ENCODE data around the gene TIAM2. TPM values are rescaled to one million over a fixed set of nuclear protein-coding genes. Genes with fewer than 3 reads are reported as not detected.

The TIAM2 gene
- total RNA-seq, 6 donors from 2014 or later = 5.6 to 25.1 (median 7.7) TPM

GRCh38 chr6:155141002-155141401, 145.9 kb downstream of the TIAM2 start:
- no peaks in the 10 kb centered on the region for H3K27me3 ChIP-seq
- H3K36me3 ChIP-seq = no peaks in the 10 kb centered on the region
- no peaks in the 10 kb centered on the region for H3K9me3 ChIP-seq
- no peak for DNase-seq
- no peak overlapping the region for H3K4me3 ChIP-seq
- TF ChIP-seq EP300 (IDR thresholded peaks at IDR 0.05) (no peak), POLR2A (IDR thresholded peaks at IDR 0.05) (no peak), POLR2AphosphoS5 (IDR thresholded peaks at IDR 0.05) (no peak), CTCF (IDR thresholded peaks at IDR 0.05) (no peak)
- ATAC-seq (ENCODE audit: low FRiP score in 2 of 2) = no peak
- 84 to 95% methylated on average over 1 of the region's 1 CpG for WGBS, 2 donors
- no peak overlapping the region for H3K27ac ChIP-seq
- peaks cover 9 to 17% (median 10%) of the 10 kb centered on the region in 4 donors for H3K4me1 ChIP-seq

- no peaks in the 10 kb centered on the region for H3K36me3 ChIP-seq
- H3K4me1 ChIP-seq = peaks cover 9 to 17% (median 10%) of the 10 kb centered on the region in 4 donors
- H3K27ac ChIP-seq = no peak overlapping the region
- H3K4me3 ChIP-seq = no peak overlapping the region
- no peaks in the 10 kb centered on the region for H3K9me3 ChIP-seq
- 60 to 92% methylated on average over 2 of the region's 2 CpGs for WGBS, 2 donors
- ATAC-seq (ENCODE audit: low FRiP score in 2 of 2) = no peak
- TF ChIP-seq EP300 (IDR thresholded peaks at IDR 0.05) = no peak
- DNase-seq = no peak
- H3K27me3 ChIP-seq = no peaks in the 10 kb centered on the region
Measured at GRCh38 chr6:155141512-155141911, 146.4 kb downstream of the TIAM2 start.

- H3K9me3 ChIP-seq = no peaks in the 10 kb centered on the region
- no peak for TF ChIP-seq EP300 (IDR thresholded peaks at IDR 0.05)
- no peak for TF ChIP-seq POLR2A (IDR thresholded peaks at IDR 0.05)
- TF ChIP-seq POLR2AphosphoS5 (IDR thresholded peaks at IDR 0.05) = no peak
- TF ChIP-seq CTCF (IDR thresholded peaks at IDR 0.05) = no peak
- H3K36me3 ChIP-seq = no peaks in the 10 kb centered on the region
- H3K27ac ChIP-seq = peak overlapping the region in 1 of 4 donors; percentile 28
- H3K4me3 ChIP-seq = peak overlapping the region in 1 of 4 donors; percentile 27
- DNase-seq (no peak), ATAC-seq (ENCODE audit: low FRiP score in 2 of 2) (no peak)
- peaks cover 9 to 17% (median 10%) of the 10 kb centered on the region in 4 donors for H3K4me1 ChIP-seq
- H3K27me3 ChIP-seq = no peaks in the 10 kb centered on the region
- WGBS, 2 donors = 59 to 68% methylated on average over 13 of the region's 13 CpGs
Measured at GRCh38 chr6:155142168-155143028, 147.3 kb downstream of the TIAM2 start.

- Histone ChIP-seq H3K4me3 (peak overlapping the region in 2 of 4 donors; percentile 4 to 27), H3K27ac (peak overlapping the region in 2 of 4 donors; percentile 5 to 7), H3K27me3 (no peaks in the 10 kb centered on the region), H3K36me3 (no peaks in the 10 kb centered on the region), H3K4me1 (peaks cover 9 to 17% (median 10%) of the 10 kb centered on the region in 4 donors), H3K9me3 (no peaks in the 10 kb centered on the region)
- DNase-seq = no peak
- ATAC-seq (ENCODE audit: low FRiP score in 2 of 2) = no peak
- WGBS, 2 donors = 15 to 16% methylated on average over 4 of the region's 4 CpGs
- TF ChIP-seq POLR2AphosphoS5 (IDR thresholded peaks at IDR 0.05) = no peak
- no peak for TF ChIP-seq CTCF (IDR thresholded peaks at IDR 0.05)
- TF ChIP-seq EP300 (IDR thresholded peaks at IDR 0.05) = no peak
- no peak for TF ChIP-seq POLR2A (IDR thresholded peaks at IDR 0.05)
Measured at GRCh38 chr6:155143029-155143577, 148.0 kb downstream of the TIAM2 start.

GRCh38 chr6:155143578-155144106, 148.5 kb downstream of the TIAM2 start:
- Histone ChIP-seq H3K4me3 (peak overlapping the region in 2 of 4 donors; percentile 4 to 27), H3K27me3 (no peaks in the 10 kb centered on the region), H3K9me3 (no peaks in the 10 kb centered on the region), H3K36me3 (no peaks in the 10 kb centered on the region), H3K4me1 (peaks cover 9 to 17% (median 10%) of the 10 kb centered on the region in 4 donors), H3K27ac (peak overlapping the region in 2 of 4 donors; percentile 5 to 7)
- DNase-seq (no peak), ATAC-seq (ENCODE audit: low FRiP score in 2 of 2) (no peak)
- TF ChIP-seq EP300 (IDR thresholded peaks at IDR 0.05) = no peak
- no peak for TF ChIP-seq POLR2AphosphoS5 (IDR thresholded peaks at IDR 0.05)
- TF ChIP-seq POLR2A (IDR thresholded peaks at IDR 0.05) = no peak
- TF ChIP-seq CTCF (IDR thresholded peaks at IDR 0.05) = no peak
- WGBS, 2 donors = 65 to 70% methylated on average over 7 of the region's 7 CpGs

Measured in upper lobe of left lung (tissue), 6 donors.